Measurements from ENCODE around the gene TMPRSS11E.

The TMPRSS11E gene

GRCh38 chr4:68469482-68469881 lies 22.2 kb downstream of the TMPRSS11E start:
- peaks cover 23% of the 10 kb centered on the region for H3K4me1 ChIP-seq (ENCODE audit: low read length)
- no peaks in the 10 kb centered on the region for H3K27me3 ChIP-seq (replicated peaks; ENCODE audit: insufficient read depth, low read length)
- TF ChIP-seq EZH2phosphoT487 (IDR thresholded peaks at IDR 0.05; ENCODE audit: low read length) (no peak), CTCF (IDR thresholded peaks at IDR 0.05; ENCODE audit: low read length) (no peak), EZH2 (optimal IDR thresholded peaks at IDR 0.05; ENCODE audit: low read depth, low read length) (no peak)
- H3K36me3 ChIP-seq (replicated peaks; ENCODE audit: insufficient read depth, low read length) = no peaks in the 10 kb centered on the region
- H3K4me3 ChIP-seq (ENCODE audit: low read length) = no peak overlapping the region
- H3K9ac ChIP-seq (ENCODE audit: low read length) = no peak overlapping the region
- H3K79me2 ChIP-seq (ENCODE audit: low read length) = no peaks in the 10 kb centered on the region
- no peaks in the 10 kb centered on the region for H3K9me3 ChIP-seq (replicated peaks; ENCODE audit: insufficient read depth, low read length)
- peak overlapping the region; percentile 19; the same call in 1 of the 2 replicates for H2AFZ ChIP-seq (ENCODE audit: low read length)
- peak overlapping the region; percentile 1; the same call in 1 of the 2 replicates for H3K27ac ChIP-seq (ENCODE audit: low read length)
- peak overlapping the region; percentile 36; the same call in 1 of the 2 replicates for H3K4me2 ChIP-seq (ENCODE audit: low read depth, low read length)
- H4K20me1 ChIP-seq (ENCODE audit: insufficient read depth, low read length) = no peaks in the 10 kb centered on the region
- H3K9me2 ChIP-seq (replicated peaks; ENCODE audit: insufficient read depth, low read length) = no peaks in the 10 kb centered on the region
- DNase-seq = peak; percentile 66
- 0 out of 2 replicates have a peak, but pooled peaks cover 5% of the 10 kb centered on the region for H3F3A ChIP-seq (ENCODE audit: insufficient read depth, low read length)

- DNase-seq = no peak
- H3K4me2 ChIP-seq (ENCODE audit: low read depth, low read length) = no peak overlapping the region
- no peaks in the 10 kb centered on the region for H3K79me2 ChIP-seq (ENCODE audit: low read length)
- H3K36me3 ChIP-seq (replicated peaks; ENCODE audit: insufficient read depth, low read length) = no peaks in the 10 kb centered on the region
- H3K4me1 ChIP-seq (ENCODE audit: low read length) = no peaks in the 10 kb centered on the region
- H3K9me2 ChIP-seq (replicated peaks; ENCODE audit: insufficient read depth, low read length) = no peaks in the 10 kb centered on the region
- no peaks in the 10 kb centered on the region for H4K20me1 ChIP-seq (ENCODE audit: insufficient read depth, low read length)
- H3F3A ChIP-seq (ENCODE audit: insufficient read depth, low read length) = no peaks in the 10 kb centered on the region
- H3K27ac ChIP-seq (ENCODE audit: low read length) = no peak overlapping the region
- TF ChIP-seq CTCF (IDR thresholded peaks at IDR 0.05; ENCODE audit: low read length) = no peak
- TF ChIP-seq EZH2 (optimal IDR thresholded peaks at IDR 0.05; ENCODE audit: low read depth, low read length) = no peak
- TF ChIP-seq EZH2phosphoT487 (IDR thresholded peaks at IDR 0.05; ENCODE audit: low read length) = no peak
- no peak overlapping the region for H3K4me3 ChIP-seq (ENCODE audit: low read length)
- no peak overlapping the region for H3K9ac ChIP-seq (ENCODE audit: low read length)
- no peaks in the 10 kb centered on the region for H3K9me3 ChIP-seq (replicated peaks; ENCODE audit: insufficient read depth, low read length)
- H2AFZ ChIP-seq (ENCODE audit: low read length) = no peak overlapping the region
- no peaks in the 10 kb centered on the region for H3K27me3 ChIP-seq (replicated peaks; ENCODE audit: insufficient read depth, low read length)
These were observed 28.9 kb downstream of the TMPRSS11E start for GRCh38 chr4:68476191-68476590.

GRCh38 chr4:68489338-68489737 lies 42.1 kb downstream of the TMPRSS11E start:
- DNase-seq = no peak
- peaks cover 16% of the 10 kb centered on the region for H3F3A ChIP-seq (ENCODE audit: insufficient read depth, low read length)
- H3K36me3 ChIP-seq (replicated peaks; ENCODE audit: insufficient read depth, low read length) = no peaks in the 10 kb centered on the region
- H3K9me2 ChIP-seq (replicated peaks; ENCODE audit: insufficient read depth, low read length) = no peaks in the 10 kb centered on the region
- no peak for TF ChIP-seq CTCF (IDR thresholded peaks at IDR 0.05; ENCODE audit: low read length)
- TF ChIP-seq EZH2 (optimal IDR thresholded peaks at IDR 0.05; ENCODE audit: low read depth, low read length) = no peak
- TF ChIP-seq EZH2phosphoT487 (IDR thresholded peaks at IDR 0.05; ENCODE audit: low read length) = no peak
- no peak overlapping the region for H2AFZ ChIP-seq (ENCODE audit: low read length)
- no peaks in the 10 kb centered on the region for H3K27me3 ChIP-seq (replicated peaks; ENCODE audit: insufficient read depth, low read length)
- H4K20me1 ChIP-seq (ENCODE audit: insufficient read depth, low read length) = no peaks in the 10 kb centered on the region
- no peaks in the 10 kb centered on the region for H3K79me2 ChIP-seq (ENCODE audit: low read length)
- H3K4me3 ChIP-seq (ENCODE audit: low read length) = no peak overlapping the region
- no peaks in the 10 kb centered on the region for H3K9me3 ChIP-seq (replicated peaks; ENCODE audit: insufficient read depth, low read length)
- H3K4me2 ChIP-seq (ENCODE audit: low read depth, low read length) = no peak overlapping the region
- H3K9ac ChIP-seq (ENCODE audit: low read length) = no peak overlapping the region
- no peak overlapping the region for H3K27ac ChIP-seq (ENCODE audit: low read length)
- peaks cover 36% of the 10 kb centered on the region for H3K4me1 ChIP-seq (ENCODE audit: low read length)
